Stomach (tissue), 4 donors: ENCODE measurements around the gene ELAVL1.

ENCODE experiments used
- CTCF ChIP-seq, 7 experiments: fragments of 450-650 bp in 4 of 7; fragments of 200-600 bp in 3 of 7; sonication (generic) in 3 of 7; IDR thresholded peaks; one replicate each; pipeline ENCODE4 v1.5.1; 2016 to 2019; ENCODE audit warnings: antibody characterized with exemption in 7 of 7, control low read depth in 2 of 7, mild to moderate bottlenecking in 1 of 7
- POLR2AphosphoS5 ChIP-seq, 3 donors: sonication (generic); formaldehyde crosslinking; IDR thresholded peaks; one replicate each; pipeline ENCODE4 v1.6.1; 2016; ENCODE audit warnings: antibody characterized with exemption in 3 of 3

- TF ChIP-seq CTCF (IDR thresholded peaks at IDR 0.05) (no peak), POLR2AphosphoS5 (IDR thresholded peaks at IDR 0.05) (no peak)
Observed at GRCh38 chr19:7994928-7995809, 10.3 kb downstream of the ELAVL1 start.
